ENCODE results near the gene MCC.

The MCC gene

DNA sequence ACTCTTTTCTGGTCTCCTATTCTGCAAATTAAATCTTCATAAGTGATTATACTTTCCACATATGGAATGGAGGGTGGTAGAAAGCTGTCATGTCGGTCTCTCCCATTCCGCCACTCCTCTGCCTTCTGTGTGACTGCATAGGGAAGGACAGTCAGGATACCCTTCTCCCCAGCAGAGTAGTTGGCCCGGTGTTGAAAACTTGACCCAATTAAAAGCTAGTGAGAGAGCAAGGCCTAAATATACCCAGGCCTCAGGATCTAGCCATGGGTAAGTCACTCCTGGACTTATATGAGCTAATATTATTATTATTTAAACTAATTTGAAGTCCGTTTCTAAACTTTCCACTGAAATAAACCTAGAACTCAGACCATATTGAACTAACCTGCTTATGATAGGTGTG, 248.2 kb downstream of the MCC start:
- no peak for DNase-seq

DNA sequence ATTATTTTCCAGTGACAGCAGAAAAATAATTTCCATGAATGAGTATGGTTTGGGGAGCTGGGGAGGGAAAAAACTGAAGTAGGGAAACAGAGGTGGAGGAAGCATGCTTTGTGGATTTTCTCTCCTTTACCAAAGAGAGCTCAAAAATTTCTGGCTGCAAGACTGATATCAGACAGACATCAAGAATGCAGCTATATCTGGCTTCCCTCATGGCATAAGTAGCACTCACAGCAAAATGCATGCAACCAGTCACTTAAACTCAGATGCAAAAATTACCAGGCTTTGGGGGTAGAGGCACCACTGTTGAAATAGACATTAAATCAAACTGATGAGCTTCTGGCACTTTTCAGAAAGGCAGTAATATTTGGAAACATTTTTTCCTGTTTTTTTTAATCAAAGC, 250.4 kb downstream of the MCC start:
- no peak for DNase-seq

DNA sequence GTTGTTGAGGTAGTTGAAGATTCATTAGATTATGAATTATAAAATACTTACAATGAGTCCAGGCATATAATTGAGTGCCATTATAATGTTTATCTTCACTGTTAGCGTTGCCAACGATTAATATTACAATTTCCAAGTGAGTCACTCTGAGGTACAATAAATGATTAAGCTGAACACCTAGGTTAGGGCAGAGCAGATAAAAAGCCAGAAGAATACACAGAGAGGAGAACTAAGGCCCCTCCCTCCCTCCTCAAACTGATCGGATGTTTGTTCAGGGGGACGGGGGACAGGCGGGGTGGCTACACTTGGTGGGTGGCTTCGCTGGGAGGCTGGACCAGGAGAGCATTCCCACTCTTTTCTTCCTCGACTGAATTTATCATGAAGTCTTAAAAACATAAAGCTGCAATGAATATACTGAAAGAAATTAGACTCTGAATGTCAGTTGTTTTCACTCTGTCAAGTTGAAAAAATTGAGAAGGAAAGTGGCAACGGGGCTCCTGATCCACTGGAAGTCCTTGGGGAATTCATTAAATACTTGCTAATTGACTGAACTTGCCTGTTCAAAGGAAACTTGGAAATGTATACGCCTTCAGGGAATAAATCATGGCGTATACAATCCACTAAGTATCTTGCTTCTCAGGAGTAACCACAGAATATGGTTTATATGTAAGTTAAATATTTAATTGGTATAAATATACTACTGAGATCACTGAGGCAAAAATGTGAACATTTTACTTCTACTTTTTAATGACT, 251.5 kb downstream of the MCC start:
- DNase-seq: no peak

DNA sequence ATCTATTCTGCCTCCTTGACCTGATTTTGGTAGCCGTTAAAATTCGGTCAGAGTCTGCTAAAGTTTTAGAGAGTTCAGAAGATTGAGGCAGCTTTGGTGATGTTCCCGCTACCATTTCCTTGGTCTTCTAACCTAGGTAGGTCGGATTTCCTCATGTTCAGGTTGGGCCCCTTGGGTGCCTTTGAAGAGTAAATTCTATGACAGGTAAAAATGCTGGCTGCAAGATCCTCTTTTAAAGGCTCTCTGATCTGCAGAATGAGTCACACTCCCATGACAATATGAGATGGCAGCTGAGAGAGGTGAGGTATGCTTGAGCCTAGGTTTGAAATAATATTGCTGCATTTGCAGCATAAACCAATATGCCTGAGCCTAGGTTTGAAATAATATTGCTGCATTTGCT, 252.4 kb downstream of the MCC start:
- no peak for DNase-seq

DNA sequence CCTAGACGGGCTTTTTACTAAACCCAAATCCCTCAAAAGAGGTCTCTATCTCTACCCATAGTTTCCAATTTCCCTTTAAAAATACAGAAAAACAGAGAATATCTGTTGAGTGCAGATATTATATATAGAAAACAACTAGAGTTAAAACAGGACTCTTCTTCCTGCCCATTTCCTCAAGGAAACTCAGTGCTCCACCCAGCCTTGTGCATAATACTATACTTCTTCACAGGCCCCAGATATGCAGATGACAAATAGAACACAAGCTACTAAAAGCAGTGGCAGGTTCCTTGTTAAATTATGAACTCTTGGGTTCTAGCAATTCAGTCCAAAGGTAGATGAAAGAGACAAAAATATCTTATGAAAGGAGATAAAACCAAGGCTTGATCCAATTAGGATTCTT, 253.7 kb downstream of the MCC start:
- DNase-seq: no peak

DNA sequence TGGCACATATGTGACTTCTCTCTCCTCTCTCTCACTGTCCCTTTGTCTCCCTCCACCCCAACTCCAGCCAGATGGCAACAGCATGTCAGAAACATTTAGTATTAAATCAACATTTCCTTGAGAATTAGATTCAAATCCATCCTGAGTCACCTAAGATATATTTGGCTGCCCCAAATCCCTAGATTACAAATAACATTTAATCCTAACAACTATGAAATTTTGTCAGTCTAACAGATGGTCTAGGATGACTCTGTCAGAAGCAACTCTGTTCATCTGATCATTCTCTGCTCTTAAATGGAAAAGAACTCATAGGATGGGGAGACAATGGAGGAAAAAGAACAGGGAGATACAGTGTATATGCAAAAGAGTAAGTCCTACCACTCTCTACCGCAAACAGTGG, 254.6 kb downstream of the MCC start:
- no peak for DNase-seq

DNA sequence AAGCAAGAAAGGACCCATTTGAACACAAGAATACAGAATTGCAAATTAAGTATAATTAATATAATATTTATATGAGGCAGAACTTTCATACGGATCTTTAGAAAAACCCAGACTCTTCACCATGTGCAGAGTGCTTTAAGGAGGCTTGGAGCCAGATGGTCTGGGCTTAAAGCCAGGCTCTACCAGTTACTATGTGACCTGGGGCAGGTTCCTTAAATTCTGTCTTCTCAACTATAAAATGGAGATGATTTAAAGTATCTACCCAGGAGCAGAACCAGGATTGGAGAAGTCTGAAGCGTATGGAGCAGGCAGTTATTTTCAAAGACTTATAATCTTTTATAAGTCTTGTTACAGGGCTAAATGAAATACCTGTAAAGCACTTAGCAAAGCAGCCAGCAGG, 255.6 kb downstream of the MCC start:
- DNase-seq: no peak

DNA sequence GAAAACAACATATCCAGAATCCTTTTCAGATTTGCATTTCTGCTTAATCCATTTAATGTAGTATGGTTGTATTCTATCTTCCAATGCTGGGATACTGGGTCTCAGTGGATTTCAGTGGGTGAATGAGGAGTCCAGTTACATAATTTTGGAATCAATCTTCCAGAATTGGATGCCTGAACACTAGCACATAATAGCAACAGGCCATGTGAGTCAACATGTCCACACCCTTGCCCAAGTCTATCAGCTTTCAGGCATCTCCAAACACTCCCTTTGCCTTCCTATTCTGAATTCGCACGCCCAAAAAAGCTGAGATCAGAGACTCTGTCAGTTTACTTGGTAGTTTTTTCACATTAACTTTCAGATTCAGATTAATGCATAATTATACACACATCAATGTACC, 256.0 kb downstream of the MCC start:
- DNase-seq: no peak

DNA sequence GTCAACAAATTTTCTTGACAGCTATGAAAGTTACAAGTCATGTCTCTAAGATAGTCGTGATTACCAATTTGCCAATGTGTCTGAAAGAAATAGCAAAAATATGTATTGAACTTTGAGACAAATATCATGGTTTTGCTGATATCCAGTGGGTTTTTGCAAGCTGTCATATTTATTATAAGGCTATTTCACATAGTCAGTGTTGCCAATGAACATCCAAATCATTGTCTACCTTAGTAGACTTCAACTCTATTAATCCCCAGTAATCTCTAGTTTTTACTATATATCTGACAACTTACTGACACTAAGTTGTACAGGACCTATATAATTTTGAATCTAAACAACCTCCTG, 256.6 kb downstream of the MCC start:
- no peak for DNase-seq

DNA sequence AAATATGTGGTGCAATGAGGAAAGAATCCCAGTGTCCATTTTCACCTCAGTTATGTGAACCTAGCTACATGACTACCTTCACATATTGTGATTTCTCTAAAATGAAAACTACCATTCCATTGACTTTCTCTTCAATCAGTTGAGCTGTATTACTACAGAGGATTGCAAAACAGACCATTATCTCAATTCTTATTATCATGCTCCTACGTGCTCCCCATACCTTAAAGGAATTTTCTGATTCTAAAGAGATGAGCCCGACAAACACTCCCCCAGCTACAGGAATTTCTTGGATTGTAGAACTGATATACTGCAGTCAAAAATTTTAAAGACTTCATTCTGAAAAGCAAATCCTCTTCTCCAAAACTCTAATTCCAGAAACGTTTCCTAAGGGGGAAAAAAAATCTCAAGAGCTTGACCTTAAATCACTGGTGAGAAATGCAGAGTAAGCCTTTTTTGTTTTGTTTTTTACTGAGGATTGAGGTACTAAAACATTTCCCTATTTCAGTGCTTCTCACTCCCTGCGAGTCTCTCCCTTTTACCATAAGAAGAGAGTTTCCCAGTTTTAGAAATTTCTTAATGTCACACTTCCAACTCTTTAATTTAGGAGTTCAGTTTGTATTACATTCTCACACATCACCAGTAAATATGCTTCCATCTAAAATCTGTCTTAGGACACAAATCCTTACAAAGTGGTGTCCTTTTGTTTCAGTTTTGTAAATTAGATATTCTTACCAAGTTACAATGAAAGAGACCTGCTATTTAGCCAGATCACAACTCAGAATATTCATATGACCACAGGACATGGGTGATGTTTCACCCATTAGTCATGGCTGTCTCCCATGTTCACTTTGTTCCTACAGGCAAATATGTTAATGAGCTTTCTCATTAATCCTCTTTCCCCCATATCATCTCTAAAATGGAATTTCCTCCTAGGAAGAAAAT, 257.3 kb downstream of the MCC start:
- no peak for DNase-seq

DNA sequence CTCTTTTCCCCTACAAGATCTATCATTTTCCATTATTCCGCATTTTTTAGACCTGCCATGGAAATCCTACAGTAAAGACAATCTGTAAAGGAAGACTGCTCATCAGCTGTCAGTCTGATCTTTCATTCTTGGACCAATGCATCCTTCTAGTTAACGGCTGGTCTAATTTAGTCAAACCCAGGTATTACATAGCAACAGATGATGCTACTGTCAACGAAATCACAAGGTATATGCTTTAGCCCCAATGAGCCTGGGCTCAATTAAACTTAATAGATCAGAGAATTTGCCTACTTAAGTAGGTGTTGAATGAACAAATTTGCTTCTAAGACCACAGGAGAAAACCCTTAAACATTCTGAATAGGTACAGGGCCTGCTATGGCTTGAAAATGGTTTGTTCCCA, 260.5 kb downstream of the MCC start:
- DNase-seq: no peak

DNA sequence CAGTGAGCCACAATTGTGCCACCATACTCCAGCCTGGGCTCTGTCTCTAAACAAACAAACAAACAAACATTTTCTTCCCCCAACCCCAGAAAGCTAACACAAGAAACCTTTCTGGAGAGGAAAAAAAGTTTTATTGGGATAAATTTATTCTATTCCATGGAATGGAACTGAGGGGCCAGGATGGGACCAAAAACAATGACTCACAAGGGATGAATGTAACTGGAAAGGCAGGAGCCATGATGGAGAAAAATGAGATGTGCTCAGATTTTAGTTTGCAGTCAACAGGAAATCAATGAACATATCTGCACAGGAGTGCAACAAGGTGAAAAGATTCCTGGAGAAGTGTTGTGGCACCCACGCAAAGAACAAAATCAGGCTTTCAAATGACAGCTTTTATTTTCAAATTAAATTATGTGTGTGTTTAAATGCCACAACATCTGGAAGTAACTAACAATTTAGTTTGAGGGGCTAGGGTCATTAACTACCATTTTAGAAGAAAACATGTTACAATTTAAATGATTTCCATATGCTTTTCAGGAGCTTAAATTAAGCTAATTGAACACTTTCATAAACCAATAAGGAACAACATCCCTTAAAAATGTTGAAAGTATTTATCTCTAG, 262.0 kb downstream of the MCC start:
- no peak for DNase-seq

DNA sequence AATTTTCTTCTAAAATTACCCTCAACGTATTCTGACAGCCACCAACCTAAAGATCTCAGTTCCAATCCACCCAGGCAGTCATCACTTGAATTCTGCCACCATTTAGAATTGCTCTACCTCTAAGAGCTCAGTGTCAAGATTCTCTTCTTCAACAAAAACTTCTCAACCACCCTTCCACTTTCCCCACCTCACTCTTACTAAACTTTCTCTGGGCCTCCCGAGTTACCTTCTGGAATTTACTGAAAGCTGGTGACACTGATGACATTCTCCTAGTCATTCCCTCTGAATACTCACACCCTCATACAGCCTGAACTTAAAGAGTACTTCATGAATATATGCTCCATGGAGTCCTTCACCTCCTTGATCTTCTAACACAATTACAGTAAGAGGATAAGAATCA, 263.0 kb downstream of the MCC start:
- DNase-seq: no peak

DNA sequence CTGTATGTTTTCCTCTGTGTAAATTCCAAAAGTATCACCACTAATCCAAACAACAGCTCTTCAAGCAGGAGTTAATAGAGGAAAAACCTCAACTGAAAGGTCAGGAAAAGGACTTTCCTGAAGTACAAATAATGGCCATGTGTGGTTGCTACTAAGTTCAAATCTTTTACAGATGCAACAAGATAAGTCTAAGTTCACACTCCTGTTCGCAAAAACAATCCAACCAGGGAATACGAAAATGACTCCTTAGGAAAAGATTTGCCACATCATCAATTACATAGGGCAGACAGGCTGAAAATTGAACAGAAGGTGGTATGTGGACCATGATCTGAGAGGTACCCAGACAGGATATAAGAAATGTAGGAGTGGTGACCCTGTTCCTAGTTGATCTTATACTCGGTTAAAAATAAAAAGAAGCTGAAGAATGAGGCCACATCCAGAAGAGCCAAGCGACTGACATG, 263.6 kb downstream of the MCC start:
- no peak for DNase-seq

DNA sequence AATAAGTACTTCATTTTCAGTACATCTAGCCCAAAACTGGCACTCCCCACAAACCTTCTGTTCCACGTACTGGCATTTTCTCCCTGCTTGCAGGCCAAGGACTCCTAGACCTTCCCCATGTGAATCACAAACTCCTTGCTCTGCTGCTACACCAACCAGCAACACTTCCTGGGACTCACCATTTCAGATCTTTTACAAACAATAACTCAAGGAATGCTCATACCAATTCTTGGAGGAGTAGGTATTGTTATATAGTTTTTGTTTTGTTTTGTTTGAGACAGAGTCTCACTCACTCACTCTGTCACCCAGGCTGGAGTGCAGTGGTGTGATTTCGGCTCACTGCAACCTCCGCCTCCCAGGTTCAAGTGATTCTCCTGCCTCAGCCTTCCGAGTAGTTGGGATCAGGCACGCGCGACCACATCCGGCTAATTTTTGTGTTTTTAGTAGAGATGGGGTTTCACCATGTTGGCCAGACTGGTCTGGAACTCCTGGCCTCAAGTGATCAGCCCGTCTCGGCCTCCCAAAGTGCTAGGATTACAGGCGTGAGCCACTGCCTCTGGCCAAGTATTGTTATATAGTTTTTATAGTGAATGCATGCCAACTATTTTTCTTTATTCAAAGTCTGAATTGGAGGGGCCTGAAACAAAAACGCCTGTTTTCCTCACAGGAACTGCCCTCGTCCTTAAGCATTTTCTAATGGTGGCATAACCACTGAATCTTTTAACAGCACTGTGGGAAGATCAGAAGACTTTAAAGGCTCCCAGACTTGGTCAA, 264.2 kb downstream of the MCC start:
- DNase-seq: no peak

DNA sequence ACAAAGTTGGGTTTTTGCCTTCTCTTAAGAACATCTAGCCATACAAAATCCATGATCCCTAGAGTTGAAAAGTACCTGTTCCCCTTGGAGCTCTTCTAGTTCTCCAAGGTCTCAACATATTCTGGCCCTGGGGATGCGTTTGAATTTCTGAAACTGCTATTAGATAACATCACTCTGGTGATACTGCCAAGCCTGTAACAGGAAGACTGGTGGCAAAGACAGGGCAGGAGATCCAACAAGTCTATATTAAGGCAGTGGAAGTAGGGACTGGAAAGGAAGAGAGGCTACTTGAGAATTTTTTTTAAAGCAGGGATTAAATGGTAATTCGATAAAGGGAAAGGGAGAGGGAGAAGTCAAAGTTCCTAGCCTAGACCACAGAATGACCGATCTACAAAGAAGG, 264.9 kb downstream of the MCC start:
- DNase-seq: no peak

DNA sequence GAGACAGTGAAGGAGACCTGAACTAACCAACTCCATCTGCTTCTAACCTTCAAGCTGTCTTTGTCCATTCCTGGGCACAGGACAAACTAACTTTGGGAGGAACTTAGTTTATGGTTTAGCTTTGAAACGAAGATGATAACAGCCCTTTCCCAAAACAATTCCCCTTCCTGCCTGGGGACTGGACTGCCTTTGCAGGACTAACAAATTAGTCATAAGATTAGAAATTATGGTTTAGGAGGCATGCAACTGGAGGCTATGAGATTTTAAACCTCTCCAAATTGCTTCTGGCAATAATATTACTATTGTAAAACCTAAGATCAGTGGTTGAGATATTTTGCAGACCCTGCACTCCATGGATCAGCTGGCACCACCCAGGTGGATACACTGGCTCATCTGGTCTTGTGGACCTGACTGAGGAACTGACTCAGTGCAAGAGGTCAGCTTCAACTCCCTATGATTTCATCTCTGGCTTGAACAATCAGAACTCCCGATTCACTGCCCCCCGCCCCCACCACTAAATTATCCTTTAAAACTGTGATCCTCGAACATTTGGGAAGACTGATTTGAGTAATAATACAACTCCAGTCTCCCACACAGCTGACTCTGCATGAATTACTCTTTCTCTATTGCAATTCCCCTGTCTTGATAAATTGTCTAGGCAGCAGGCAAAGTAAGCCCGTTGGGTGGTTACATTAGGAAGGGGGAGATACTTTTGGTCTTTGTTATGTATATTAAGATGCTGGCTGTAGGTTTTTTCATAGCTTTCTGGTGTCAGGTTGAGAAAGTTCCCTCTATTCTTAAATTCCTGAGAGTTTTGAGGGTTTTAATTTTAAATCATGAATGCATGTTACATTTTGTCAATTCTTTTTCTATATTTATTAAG, 266.7 kb downstream of the MCC start:
- no peak for DNase-seq

DNA sequence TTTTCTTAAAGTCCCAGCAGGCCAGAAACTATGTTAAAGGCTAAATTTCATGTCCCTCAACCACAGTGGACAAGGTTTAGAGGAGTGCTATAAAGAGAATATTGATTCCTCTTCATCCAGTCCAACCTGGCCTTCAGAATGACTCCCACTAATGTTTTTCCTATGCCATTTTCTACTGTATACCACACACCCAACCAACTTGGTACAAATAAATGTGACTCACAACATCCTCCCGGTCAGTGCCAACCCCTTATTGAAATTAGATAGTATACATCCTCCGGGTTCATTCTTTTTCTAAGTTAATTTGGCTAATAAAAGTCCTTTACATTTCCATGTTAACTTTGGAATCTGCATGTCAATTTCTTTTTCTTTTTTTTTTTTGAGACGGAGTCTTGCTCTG, 268.6 kb downstream of the MCC start:
- DNase-seq: no peak

DNA sequence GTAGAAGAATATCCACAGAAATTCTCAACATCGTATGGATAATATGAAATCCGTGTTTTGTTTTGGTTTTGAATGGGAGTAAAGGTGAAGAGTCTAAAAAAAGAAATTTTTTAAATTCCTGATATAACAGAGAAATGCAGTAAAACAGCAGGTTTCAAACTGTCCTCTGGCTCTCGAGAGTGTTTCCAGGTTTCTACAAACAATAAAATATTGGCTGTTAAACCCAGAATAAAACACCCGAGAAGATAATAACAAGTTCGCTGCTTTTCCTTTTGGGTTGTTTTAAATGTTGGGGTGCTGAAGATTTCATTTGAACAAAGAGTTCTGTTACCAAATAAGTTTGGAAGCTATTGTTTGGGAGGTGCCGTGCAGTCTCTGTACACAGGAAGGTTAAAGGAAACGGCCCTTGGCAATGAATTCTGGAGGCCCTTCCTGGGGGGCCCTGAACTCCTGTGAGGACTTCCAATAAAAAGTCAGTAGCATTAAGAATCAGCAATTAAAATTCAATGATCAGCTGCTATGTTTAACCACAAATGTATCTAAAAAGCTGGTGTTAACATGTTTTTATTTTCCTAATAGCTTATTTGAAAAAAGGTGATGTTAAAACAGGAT, 269.2 kb downstream of the MCC start:
- DNase-seq: no peak

DNA sequence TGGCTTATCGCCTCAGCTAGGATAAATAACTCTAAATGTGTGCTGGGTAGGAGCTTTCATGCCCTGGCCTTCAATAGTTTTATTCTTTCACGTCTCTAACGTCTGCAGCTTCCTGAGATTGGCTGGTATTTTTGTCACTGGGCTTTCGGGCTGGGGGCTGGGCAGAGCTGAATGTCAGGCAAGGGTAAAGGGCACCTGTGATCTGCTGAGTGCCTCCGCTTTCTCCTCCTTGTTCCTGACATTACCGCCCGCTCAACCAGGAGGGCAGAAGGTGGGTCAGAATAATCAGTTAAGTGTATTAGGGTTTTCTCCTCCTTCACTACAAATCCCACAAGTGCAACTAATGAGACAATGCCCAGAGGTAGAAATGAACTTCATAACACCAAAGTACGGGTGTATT, 270.1 kb downstream of the MCC start:
- DNase-seq: no peak

DNA sequence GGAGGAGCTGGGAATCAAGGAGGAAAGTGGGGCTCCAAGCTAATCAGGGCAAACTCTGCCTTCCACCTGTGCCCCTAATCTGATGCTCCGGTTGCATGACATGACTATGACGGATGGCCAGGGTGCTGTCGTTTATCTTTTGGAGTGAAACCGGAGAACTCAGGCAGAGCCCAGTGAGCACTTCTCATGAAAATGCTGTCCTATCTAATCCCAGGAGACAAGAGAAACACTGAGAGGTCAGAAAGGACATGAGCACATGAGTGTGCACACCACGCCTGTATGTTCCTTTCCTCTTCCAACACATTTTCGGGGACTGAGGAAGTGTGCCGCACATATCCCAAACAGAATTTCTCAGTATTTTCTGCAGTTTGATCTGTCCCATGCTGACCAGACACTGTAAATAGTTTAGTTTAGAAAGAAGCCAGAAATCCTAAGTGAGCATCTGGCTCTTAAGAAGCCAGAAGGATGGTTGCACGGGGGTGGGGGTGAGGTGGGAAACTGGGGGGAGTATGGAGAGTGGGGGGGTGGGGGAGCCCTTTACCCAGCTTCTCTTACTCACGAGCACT, 270.6 kb downstream of the MCC start:
- DNase-seq: no peak

All from right forelimb (tissue), 1 donor.